ENCODE results near the gene ZNF367. TPM values are rescaled to one million over a fixed set of nuclear protein-coding genes. Genes with fewer than 3 reads are reported as not detected.

The ZNF367 gene
- total RNA-seq, 1 donor from 2014 or later = 13.3 TPM

DNA sequence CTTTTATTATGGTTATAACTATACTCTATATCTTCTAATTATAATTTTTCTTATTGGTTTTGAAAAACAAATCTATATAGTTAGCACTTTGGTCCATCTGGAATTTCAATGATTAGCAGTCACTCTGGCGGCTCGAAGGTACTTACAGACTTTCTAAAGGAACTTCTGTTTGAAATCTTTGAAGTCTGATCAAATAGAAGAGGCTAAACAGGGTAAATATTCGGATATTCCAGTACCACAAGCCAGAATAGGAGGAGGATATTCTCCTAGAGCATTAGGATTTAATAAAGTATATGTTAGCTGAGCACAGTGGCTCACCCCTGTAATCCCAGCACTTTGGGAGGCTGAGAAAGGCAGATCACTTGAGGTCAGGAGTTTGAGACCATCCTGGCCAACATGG is 77.5 kb downstream of the ZNF367 start:
- no peaks in the 10 kb centered on the region for H3K27me3 Mint-ChIP-seq (ENCODE audit: low read depth)
- peaks cover 2% of the 10 kb centered on the region for H3K9me3 Mint-ChIP-seq
- no peak for DNase-seq (ENCODE audit: low read depth, low spot score)
- TF ChIP-seq, protein P1, sequence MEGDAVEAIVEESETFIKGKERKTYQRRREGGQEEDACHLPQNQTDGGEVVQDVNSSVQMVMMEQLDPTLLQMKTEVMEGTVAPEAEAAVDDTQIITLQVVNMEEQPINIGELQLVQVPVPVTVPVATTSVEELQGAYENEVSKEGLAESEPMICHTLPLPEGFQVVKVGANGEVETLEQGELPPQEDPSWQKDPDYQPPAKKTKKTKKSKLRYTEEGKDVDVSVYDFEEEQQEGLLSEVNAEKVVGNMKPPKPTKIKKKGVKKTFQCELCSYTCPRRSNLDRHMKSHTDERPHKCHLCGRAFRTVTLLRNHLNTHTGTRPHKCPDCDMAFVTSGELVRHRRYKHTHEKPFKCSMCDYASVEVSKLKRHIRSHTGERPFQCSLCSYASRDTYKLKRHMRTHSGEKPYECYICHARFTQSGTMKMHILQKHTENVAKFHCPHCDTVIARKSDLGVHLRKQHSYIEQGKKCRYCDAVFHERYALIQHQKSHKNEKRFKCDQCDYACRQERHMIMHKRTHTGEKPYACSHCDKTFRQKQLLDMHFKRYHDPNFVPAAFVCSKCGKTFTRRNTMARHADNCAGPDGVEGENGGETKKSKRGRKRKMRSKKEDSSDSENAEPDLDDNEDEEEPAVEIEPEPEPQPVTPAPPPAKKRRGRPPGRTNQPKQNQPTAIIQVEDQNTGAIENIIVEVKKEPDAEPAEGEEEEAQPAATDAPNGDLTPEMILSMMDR (conservative IDR thresholded peaks at IDR 0.05) = no peak
- H3K4me1 Mint-ChIP-seq = peaks cover 53% of the 10 kb centered on the region
- no peak overlapping the region for H3K4me3 Mint-ChIP-seq
- H3K36me3 Mint-ChIP-seq (ENCODE audit: low read depth) = peaks cover 3% of the 10 kb centered on the region
- no peak overlapping the region for H3K27ac Mint-ChIP-seq (ENCODE audit: unreplicated experiment)

DNA sequence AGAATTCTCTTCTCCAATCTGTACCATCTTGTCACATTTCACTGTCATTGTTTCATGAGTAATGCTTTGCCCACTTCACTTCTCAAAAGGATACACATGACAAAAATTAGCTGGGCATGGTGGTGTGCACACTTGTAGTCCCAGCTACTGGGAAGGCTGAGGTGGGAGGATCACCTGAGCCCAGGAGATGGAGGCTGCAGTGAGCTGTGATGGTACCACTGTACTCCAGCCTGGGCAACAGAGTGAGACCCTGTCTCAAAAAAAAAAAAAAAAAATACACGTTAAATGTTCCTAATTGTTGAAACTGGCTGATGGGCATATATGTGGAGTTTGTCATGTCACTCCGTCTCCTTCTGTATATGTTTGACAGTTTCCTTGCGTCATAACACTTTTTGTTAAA is 79.9 kb downstream of the ZNF367 start:
- Mint-ChIP-seq H3K27me3 (ENCODE audit: low read depth) (no peaks in the 10 kb centered on the region), H3K4me3 (no peak overlapping the region), H3K4me1 (peaks cover 29% of the 10 kb centered on the region), H3K27ac (ENCODE audit: unreplicated experiment) (no peak overlapping the region), H3K9me3 (no peaks in the 10 kb centered on the region), H3K36me3 (ENCODE audit: low read depth) (peaks cover 3% of the 10 kb centered on the region)
- TF ChIP-seq, protein P1 (conservative IDR thresholded peaks at IDR 0.05) = no peak
- no peak for DNase-seq (ENCODE audit: low read depth, low spot score)

Other genes with a start within 250 kb of the ZNF367 start
- not detected in 2 replicates for gene HSD17B3, start 116.2 kb downstream of the ZNF367 start, total RNA-seq
- 19.0 and 19.2 TPM in 2 replicates for gene SLC35D2, start 34.7 kb downstream of the ZNF367 start, total RNA-seq
- gene HABP4, start 31.8 kb upstream of the ZNF367 start, total RNA-seq = 24.2 and 24.7 TPM in 2 replicates
- 29.2 and 30.5 TPM in 2 replicates for gene CDC14B, start 201.5 kb upstream of the ZNF367 start, total RNA-seq
- gene PRXL2C, start 236.9 kb upstream of the ZNF367 start, total RNA-seq = 5.9 and 6.7 TPM in 2 replicates

Data from neural crest cell (in vitro differentiated cells).